ENCODE measurements around the gene TXNRD1.
"Not testable (repeated sequence)": the region's sequence is repeated elsewhere in the genome, so short reads cannot be mapped to it uniquely, and the experiment has no call there.

TXNRD1 gene

DNA sequence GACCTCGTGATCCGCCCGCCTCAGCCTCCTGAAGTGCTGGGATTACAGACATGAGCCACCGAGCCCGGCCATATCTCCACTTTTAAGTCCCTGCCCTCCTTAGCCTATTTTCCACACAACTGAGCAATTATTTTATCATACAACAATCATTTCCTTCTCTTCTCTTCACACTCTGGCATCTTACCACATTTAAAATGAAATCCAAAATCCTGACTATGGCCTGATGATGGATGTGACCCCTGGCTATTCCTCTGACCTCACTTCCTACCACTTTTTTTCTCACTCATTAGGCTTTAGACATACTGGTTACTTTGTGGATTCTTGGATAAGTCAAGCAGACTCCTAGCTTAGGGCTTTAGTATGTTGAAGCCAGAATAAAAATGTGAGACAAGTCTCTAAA is 66.1 kb downstream of the TXNRD1 start:
- DNase-seq, result no peak

- DNase-seq, result no peak
These were observed 66.5 kb downstream of the TXNRD1 start for GRCh38 chr12:104282109-104282508.

DNA sequence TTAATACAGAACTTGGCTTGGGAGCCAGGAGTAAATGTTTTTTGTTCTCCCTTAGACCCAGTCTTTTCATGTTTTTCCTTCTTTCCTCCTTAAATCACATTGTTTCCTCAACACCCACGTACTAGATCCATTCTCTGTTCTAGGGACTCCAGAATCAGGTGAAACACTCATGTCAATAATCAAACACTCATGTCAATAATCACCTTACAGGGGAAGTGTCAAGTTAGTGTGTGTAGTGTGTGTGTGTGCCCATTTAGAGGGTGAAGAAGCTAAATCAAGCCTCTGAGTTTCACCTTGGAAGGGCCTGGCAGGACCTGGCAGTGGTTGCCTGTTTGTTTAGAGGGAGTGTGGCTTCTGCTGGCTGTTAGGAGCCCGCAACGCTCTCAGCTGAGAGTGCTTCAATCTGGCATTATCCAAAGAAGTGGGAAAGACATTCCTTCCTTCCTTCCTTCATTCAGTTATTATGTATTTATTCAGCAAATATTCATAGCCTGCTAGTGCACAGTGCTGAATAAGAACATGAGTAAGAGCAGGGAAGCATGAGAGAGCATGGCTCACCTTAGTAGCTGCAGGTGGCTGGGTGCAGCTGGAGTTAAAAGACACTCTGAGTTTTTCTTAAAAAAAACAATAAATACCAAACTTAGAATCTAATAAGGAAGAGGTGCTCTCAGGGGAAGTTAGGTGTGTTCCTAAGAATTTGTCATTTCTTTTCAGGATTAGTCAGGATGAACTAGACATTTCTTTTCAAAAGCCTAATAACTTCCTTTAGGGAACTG is 70.3 kb downstream of the TXNRD1 start:
- DNase-seq, result no peak

GRCh38 chr12:104286516-104287482 is 71.2 kb downstream of the TXNRD1 start:
- DNase-seq, result peak; percentile 89

DNA sequence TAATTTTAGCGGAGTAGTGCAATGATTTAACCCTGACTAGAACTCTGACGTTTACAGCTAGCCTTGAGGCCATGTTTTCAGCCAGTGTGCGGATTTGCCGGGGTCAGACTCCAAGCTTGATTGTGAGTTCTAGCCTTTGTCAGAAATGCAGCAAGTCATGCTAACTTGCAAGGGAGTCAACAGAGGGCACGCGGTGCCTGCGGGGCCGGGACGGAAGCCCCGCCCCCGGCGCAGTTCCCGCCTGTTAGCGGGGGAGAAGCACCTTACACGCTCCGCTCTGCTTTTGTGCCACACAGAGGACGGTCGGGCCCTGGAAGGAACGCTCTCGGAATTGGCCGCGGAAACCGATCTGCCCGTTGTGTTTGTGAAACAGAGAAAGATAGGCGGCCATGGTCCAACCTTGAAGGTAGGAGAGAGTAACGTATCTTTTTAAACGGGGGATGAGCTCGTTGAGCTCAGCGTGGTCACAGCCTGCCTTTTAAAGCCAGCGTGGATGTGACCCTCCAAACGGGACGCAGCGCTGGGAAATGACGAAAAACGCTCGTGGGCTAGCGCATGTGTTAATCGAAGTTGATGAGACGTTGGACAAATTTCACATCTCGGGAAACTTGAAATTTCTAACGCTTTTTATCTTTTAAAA is 73.2 kb downstream of the TXNRD1 start:
- peak; percentile 91 for DNase-seq

GRCh38 chr12:104290320-104290719 is 74.7 kb downstream of the TXNRD1 start:
- no peak for DNase-seq

GRCh38 chr12:104290855-104291254 is 75.3 kb downstream of the TXNRD1 start:
- no peak for DNase-seq

DNA sequence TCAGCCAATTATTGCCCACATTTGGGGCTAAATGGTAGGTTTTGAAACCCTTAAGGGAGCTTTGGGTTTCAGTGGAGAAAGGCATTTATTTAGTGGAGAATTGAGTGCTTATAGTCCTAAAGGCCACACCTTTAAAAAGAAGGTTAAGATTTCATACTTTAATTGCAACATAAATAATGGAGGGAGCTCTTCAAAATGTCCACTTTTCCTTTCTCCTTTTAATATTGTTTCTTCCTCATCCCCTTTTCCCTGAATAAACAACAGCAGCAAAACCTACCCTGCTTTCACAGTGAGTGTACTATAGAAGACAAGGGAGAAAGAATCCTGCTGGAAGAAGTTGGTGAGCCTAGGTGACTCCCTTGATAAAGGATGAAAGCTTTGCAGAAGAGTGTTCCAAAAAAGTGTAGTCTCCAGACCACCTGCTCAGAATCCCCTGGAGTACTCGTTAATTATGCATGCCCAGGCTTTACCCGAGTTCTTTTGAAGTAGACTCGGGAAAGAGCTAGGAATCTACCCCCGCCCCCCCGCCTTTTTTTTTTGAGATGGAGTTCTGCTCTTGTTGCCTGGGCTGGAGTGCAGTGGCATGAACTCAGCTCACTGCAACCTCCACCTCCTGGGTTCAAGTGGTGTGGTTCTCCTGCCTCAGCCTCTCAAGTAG is 76.4 kb downstream of the TXNRD1 start:
- DNase-seq, result no peak

- DNase-seq, result no peak
These were observed 77.6 kb downstream of the TXNRD1 start for GRCh38 chr12:104292872-104293794.

DNA sequence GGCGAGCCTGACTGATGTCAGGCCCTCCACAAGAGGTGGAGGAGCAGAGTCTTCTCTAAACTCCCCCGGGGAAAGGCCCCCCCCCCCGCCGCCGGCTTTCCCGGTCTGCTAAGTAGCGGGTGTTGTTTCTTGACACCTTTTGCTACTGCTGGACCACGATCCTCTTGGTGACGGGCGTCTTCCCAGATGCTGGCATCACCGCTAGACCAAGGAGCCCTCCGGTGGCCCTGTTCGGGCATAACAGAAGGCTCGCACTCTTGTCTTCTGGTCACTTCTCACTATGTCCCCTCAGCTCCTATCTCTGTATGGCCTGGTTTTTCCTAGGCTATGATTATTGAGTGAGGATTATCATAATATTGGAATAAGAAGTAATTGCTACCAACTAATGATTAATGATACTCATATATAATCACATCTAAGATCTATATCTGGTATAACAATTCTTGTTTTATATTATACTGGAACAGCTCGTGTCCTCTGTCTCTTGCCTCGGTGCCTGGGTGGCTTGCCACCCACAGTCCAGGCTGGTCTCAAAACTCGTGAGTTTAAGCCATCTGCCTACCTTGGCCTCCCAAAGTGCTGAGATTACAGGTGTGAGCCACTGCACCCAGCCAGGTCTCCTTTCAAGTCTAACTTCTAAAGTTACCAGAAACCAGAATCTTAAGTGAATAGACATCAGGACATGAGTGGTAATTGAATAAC is 78.7 kb downstream of the TXNRD1 start:
- not testable (repeated sequence) for DNase-seq

- DNase-seq, result no peak
These were observed 79.5 kb downstream of the TXNRD1 start for GRCh38 chr12:104294927-104295668.

DNA sequence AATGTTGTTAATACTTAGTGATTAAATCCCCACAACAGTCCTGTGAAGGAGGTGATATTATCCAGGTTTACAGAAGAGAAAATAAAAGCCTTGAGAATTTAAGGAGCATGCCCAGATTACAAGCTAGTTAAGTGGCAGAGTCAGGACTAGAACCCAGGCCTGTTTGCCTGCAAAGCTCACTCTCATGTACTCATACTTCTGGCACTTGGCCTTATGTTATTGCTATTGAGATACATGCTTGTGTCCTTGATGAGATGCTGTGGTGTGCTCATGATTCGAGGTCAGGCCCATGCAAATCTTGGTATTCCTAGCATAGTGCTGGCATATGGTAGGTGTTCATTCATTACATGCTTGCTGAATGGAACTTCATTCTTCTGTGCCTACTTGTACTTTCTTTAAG is 80.4 kb downstream of the TXNRD1 start:
- no peak for DNase-seq

DNA sequence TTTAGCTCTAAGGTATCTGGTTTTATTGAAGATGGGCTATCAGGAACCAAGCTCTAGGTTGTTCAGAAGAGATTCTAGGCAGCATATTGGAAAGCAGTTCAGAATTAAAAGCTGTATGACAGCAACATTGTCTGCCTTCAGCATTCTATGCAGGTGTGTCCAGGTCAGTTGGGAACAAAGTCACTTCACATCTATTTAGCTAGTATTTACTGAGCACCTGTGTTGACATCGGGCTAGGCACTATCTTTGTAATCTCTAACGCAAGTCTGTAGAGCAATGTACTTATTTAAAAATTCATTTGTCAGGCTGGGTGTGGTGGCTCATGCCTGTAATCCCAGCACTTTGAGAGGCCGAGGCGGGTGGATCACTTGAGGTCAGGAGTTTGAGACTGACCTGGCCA is 81.1 kb downstream of the TXNRD1 start:
- DNase-seq, result no peak

DNA sequence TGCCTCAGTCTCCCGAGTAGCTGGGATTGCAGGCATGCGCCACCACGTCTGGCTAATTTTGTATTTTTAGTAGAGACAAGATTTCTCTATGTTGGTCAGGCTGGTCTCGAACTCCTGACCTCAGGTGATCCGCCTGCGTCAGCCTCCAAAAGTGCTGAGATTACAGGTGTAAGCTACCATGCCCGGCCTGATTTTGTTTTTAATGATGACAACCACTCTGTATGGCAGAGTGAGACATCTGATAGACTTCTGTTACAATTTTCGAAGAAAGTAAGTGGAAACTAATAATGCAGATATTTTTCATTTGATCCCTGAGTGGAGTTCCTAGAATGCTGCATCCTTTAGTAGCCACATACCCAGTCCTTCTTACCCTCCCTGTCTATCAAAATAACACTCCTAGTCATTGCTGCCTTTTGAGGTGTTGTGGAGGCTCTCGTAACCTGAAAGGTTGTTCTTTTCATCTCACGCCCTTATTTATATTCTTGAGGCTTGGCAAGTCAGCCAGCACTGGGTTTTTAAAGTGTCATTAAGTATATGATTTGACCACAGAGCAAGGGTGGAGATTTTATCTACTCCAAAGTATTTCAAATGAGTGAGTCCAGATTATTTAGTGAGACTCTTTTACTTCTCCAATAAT is 82.0 kb downstream of the TXNRD1 start:
- no peak for DNase-seq

DNA sequence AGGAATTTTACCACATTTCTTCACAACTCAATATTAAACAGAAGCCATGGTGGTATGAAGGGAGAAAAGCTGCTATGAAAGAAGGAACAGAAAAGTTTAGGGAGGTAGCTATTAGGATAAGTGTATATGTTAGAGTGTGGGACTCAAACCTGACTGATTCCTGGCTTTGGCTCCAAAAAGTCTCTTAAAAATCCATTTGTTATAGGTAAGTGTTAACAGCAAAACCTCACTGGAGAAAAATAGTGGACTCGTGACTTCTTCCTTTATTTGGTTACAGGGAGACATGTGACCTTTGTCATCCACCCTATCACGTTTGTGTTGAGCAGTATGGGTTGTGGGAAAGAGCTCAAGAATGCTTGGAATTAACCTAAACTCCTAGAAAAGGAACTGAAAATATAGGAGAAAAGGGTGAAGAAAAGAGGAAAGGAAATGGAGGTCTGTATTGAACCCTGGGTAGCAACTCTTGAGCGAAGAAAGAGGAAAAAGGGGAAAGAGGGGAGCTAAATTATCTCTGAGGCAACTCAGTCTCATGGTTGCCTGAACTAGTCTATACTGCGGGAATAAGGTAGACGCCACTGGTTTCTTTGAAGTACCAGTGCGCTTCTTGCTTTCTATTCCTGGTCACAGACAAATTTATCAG is 84.4 kb downstream of the TXNRD1 start:
- DNase-seq, result no peak

- DNase-seq, result peak; percentile 95
These were observed 88.1 kb downstream of the TXNRD1 start, which contains the start of gene EID3 for GRCh38 chr12:104303538-104304151. TSS of gene EID3 (plus strand) at chr12:104303739. CDS start at chr12:104303935, 196 bp downstream.

DNA sequence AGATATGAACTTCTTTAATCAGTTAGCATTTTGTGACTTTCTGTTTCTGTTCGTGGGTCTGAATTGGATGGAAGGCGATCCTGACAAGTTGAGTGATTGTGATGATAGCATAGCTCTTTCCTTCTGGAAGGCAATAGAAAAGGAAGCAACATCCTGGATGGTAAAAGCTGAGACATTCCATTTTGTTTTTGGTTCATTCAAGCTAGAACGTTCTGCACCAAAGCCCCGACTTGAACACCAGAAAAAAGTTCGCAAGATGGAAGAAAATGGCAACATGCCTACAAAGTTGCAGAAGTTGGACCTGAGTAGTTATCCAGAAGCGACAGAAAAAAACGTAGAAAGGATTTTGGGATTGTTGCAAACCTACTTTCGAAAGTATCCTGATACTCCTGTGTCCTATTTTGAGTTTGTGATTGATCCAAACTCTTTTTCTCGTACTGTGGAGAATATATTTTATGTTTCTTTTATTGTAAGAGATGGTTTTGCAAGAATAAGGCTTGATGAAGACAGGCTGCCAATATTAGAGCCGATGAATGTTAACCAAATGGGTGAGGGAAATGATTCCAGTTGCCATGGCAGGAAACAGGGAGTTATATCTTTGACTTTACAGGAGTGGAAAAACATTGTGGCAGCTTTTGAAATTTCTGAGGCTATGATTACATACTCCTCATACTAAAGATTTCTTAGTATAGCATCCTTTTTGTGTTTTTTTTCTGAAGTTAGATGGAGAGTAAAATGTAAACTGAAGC is 88.9 kb downstream of the TXNRD1 start:
- DNase-seq, result no peak

- no peak for DNase-seq
These were observed 89.8 kb downstream of the TXNRD1 start for GRCh38 chr12:104305349-104305748.
